Common myeloid progenitor, CD34-positive (primary cell): ENCODE results near the gene NF2.

Source experiments
- CTCF ChIA-PET: fragments of 350-600 bp; sonication (Branson Sonifier 250); formaldehyde crosslinking; loops from one replicate; lab custom pipeline; 2021; ENCODE audit warnings: antibody characterized with exemption; lab: Charles Lee
- POLR2A ChIA-PET: fragments of 350-600 bp; sonication (Branson Sonifier 250); formaldehyde crosslinking; loops from one replicate; lab custom pipeline; 2021; ENCODE audit warnings: antibody characterized with exemption; lab: Charles Lee
- DNase-seq, 3 donors: peaks; one replicate each; pipeline versions ENCODE4 v3.0.0 to v3.0.0-alpha.2; 2013
- H3K27ac ChIP-seq, 2 experiments: 1 replicate in 1 of 2; 2 replicates in 1 of 2; pipeline ENCODE4 v1.7.0; 2013; ENCODE audit warnings: inconsistent platforms in 2 of 2, low read length in 2 of 2, mild to moderate bottlenecking in 2 of 2, low read depth in 1 of 2, moderate library complexity in 1 of 2; ENCODE audit not compliant: severe bottlenecking in 2 of 2, insufficient read depth in 1 of 2, poor library complexity in 1 of 2
- H3K27me3 ChIP-seq, 5 experiments: replicated peaks in 2 of 5; 1 replicate in 3 of 5; 2 replicates in 2 of 5; pipeline versions ENCODE4 v1.6.1 to v1.7.0; 2013; ENCODE audit warnings: low read length in 4 of 5, mild to moderate bottlenecking in 2 of 5, moderate library complexity in 2 of 5, inconsistent platforms in 1 of 5; ENCODE audit not compliant: insufficient read depth in 5 of 5, control insufficient read depth in 4 of 5
- H3K36me3 ChIP-seq, 4 experiments: 1 replicate in 2 of 4; 2 replicates in 2 of 4; pipeline versions ENCODE4 v1.6.1 to v1.7.0; 2013; ENCODE audit warnings: low read length in 3 of 4, control low read depth in 1 of 4, mild to moderate bottlenecking in 1 of 4; ENCODE audit not compliant: control insufficient read depth in 4 of 4, insufficient read depth in 4 of 4
- H3K4me1 ChIP-seq, 4 experiments: 1 replicate in 3 of 4; 2 replicates in 1 of 4; pipeline versions ENCODE4 v1.6.1 to v1.7.1; 2013; ENCODE audit warnings: low read length in 3 of 4, mild to moderate bottlenecking in 3 of 4, control low read depth in 1 of 4, inconsistent platforms in 1 of 4, moderate library complexity in 1 of 4; ENCODE audit not compliant: control insufficient read depth in 4 of 4, insufficient read depth in 4 of 4; ENCODE audit errors: control extremely low read depth in 1 of 4
- H3K4me3 ChIP-seq, 7 experiments: 1 replicate in 4 of 7; 2 replicates in 3 of 7; pipeline versions ENCODE4 v1.5.1 to v1.7.0; 2013; ENCODE audit warnings: mild to moderate bottlenecking in 7 of 7, low read length in 6 of 7, moderate library complexity in 6 of 7, inconsistent platforms in 2 of 7, low read depth in 2 of 7, control low read depth in 1 of 7; ENCODE audit not compliant: insufficient read depth in 4 of 7, control insufficient read depth in 1 of 7; ENCODE audit errors: extremely low read depth in 1 of 7
- H3K9me3 ChIP-seq, 5 experiments: 1 replicate in 4 of 5; 2 replicates in 1 of 5; pipeline versions ENCODE4 v1.6.1 to v1.7.1; 2013; ENCODE audit warnings: low read length in 4 of 5, mild to moderate bottlenecking in 2 of 5, inconsistent platforms in 1 of 5, low read depth in 1 of 5, moderate library complexity in 1 of 5; ENCODE audit not compliant: control insufficient read depth in 4 of 5, insufficient read depth in 2 of 5; ENCODE audit errors: control extremely low read depth in 1 of 5
- WGBS: methylation state at CpG from one replicate; pipeline ENCODE4 v1.1.5; 2013; ENCODE audit not compliant: insufficient coverage; 5-methylcytosine and 5-hydroxymethylcytosine counted together

The NF2 gene

DNA sequence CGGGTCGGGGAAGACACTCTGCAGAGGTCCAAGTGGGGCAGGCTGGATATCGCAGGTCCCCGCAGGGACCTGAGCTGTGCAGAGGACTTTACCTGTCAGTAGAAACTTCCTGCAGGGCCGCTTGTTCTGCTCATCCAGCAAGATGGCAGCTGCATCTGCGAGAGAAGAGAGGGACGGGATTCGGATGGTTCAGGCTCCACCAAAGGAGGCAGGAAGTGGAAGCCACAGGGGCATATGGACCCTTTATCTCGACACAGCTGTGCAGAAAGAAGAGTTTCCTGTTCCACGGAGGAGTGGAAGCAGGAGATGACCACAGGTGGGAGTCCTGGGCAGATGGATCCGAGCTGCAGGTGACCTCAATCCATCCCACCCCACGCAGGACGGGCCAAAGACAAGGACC, 138.9 kb downstream of the NF2 start:
- POLR2A ChIA-PET = interaction anchor here (1.5 kb wide), 1 partner anchor 9 kb away, joined by 7 read pairs; no protein-coding TSS in a partner anchor
- no peaks in the 10 kb centered on the region for H3K9me3 ChIP-seq
- CTCF ChIA-PET = interaction anchor here (1.0 to 2.5 kb wide), 4 partner anchors 8 to 53 kb away, joined by 3 to 13 read pairs (median 4); no protein-coding TSS in a partner anchor
- peaks cover 0 to 50% (median 10%) of the 10 kb centered on the region in 4 experiments for H3K36me3 ChIP-seq
- peak in 2 of 3 donors; percentile 31 to 47 for DNase-seq
- H3K27ac ChIP-seq = no peak overlapping the region
- H3K4me3 ChIP-seq = no peak overlapping the region
- WGBS = 33% methylated on average over 7 of the region's 13 CpGs
- no peaks in the 10 kb centered on the region for H3K27me3 ChIP-seq
- H3K4me1 ChIP-seq = peaks cover 0 to 6% (median 1%) of the 10 kb centered on the region in 4 experiments

DNA sequence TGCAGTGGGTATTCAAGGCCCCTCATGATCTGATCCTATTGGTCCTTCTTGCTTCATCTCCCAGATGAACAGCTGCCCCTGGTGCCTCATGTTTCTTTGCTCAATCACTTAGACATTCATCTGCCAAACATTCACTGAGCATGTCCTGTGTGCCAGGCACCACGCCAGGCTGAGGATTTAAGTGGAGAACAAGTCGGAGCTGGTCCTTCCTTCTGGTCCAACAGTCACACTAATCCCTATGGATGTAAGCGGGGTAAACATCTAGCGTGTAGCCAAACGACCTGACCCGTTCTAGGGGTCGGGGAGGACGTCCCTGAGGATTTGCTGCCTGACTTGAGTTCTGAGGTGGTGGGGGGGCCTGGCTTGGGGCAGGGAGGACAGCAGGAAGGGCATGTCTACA, 141.5 kb downstream of the NF2 start:
- H3K36me3 ChIP-seq = peaks cover 0 to 43% (median 11%) of the 10 kb centered on the region in 4 experiments
- 95% methylated on average over 2 of the region's 8 CpGs for WGBS
- H3K4me1 ChIP-seq = peaks cover 0 to 6% (median 1%) of the 10 kb centered on the region in 4 experiments
- H3K27me3 ChIP-seq = no peaks in the 10 kb centered on the region
- no peaks in the 10 kb centered on the region for H3K9me3 ChIP-seq
- POLR2A ChIA-PET = no interaction called here
- H3K4me3 ChIP-seq = no peak overlapping the region
- CTCF ChIA-PET = interaction anchor here (1.1 kb wide), 1 partner anchor 11 kb away, joined by 3 read pairs; no protein-coding TSS in a partner anchor
- no peak for DNase-seq
- H3K27ac ChIP-seq = no peak overlapping the region

DNA sequence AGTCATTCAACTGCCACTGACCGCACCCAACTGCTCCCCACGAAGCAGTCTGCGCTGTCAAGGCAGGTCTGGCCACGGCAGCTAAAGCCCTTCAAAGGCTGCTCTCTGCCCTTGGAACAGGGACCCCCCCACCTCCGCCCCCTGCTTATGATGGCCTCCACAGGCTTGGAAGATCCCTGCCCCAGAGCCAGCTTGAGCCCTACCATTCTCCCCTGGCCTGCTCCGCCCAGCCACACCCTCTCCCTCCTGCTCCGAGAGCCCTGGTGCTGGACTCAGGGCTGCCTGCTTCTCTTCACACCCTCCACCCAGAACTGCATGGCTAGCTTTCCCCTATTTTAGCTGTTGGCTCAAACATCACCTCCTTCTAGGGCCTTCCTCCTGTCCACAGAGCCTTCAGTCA, 144.4 kb downstream of the NF2 start:
- ChIA-PET POLR2A (no interaction called here), CTCF (no interaction called here)
- DNase-seq = no peak

More for the DNA sequence above, 144.4 kb downstream of the NF2 start:
- WGBS = 95% methylated on average over 7 of the region's 7 CpGs
- H3K4me3 ChIP-seq = no peak overlapping the region
- no peaks in the 10 kb centered on the region for H3K9me3 ChIP-seq
- peaks cover 0 to 14% (median 0%) of the 10 kb centered on the region in 4 experiments for H3K4me1 ChIP-seq
- H3K27me3 ChIP-seq = no peaks in the 10 kb centered on the region
- H3K27ac ChIP-seq = no peak overlapping the region
- H3K36me3 ChIP-seq = peaks cover 0 to 29% (median 11%) of the 10 kb centered on the region in 4 experiments
